ENCODE results near the gene UBE2QL1.

DNA sequence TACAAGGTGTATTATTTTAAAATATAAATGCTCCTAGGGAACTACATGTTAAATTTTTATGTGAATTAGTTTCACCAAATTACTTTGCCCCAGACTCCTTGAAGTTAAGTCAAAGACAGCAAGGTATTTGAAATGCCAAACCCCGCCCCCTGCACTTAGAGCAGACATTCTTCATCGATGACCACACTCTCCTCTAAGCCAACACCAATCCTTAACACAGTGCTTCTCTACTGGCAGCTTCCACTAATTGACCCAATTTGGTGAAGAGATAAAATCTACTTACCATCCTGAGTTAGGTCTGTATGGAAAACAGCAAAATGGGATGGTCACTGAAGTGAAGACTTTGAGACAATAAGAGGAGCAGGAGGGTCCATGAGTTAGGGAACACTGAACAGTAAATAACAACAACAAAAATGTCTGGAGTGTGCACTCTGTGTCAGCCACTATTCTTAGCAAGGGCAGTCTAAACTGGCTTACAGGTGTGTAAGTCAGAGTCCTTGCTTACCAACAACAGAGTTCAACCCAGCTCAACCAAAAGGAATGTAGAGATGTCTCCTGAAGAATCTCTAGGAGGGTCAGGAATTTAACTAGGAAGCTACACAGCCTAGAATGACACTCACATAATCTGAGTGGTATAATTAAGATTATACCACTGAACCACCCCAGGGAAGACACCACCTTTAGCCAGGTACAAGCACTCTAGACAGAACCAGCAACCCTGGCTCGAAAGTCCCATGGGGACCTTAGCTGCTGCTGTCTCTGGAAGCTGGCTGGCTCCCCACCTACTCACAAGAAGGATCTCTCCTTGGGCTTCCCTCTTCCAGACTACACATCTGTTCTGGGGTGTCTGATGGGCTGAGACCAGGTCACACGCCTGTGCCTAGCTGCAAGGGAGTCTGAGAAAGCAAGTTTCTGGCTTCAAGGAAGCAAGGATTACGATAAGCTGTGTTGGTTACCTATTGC, 8.8 kb upstream of the UBE2QL1 start:
- TF ChIP-seq, protein P1, sequence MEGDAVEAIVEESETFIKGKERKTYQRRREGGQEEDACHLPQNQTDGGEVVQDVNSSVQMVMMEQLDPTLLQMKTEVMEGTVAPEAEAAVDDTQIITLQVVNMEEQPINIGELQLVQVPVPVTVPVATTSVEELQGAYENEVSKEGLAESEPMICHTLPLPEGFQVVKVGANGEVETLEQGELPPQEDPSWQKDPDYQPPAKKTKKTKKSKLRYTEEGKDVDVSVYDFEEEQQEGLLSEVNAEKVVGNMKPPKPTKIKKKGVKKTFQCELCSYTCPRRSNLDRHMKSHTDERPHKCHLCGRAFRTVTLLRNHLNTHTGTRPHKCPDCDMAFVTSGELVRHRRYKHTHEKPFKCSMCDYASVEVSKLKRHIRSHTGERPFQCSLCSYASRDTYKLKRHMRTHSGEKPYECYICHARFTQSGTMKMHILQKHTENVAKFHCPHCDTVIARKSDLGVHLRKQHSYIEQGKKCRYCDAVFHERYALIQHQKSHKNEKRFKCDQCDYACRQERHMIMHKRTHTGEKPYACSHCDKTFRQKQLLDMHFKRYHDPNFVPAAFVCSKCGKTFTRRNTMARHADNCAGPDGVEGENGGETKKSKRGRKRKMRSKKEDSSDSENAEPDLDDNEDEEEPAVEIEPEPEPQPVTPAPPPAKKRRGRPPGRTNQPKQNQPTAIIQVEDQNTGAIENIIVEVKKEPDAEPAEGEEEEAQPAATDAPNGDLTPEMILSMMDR (IDR thresholded peaks at IDR 0.05): no peak
- TF ChIP-seq SMAD4 (CRISPR knock-in tag; IDR thresholded peaks at IDR 0.05): no peak

Measured in WTC11 (cell line).